Ovary (tissue), 3 donors: Measurements from ENCODE around the gene MDP1.

Source experiments
- CTCF ChIP-seq, 3 donors: fragments of 450-650 bp in 2 of 3; fragments of 200-600 bp in 1 of 3; IDR thresholded peaks; one replicate each; pipeline versions ENCODE4 v1.5.1 to v1.8.0; 2016 to 2022; ENCODE audit warnings: antibody characterized with exemption in 3 of 3, mild to moderate bottlenecking in 1 of 3
- EP300 ChIP-seq: sonication (generic); formaldehyde crosslinking; IDR thresholded peaks from one replicate; pipeline ENCODE4 v1.6.1; 2017; ENCODE audit warnings: antibody characterized with exemption
- POLR2A ChIP-seq: fragments of 450-650 bp; IDR thresholded peaks from one replicate; pipeline ENCODE4 v1.6.1; 2017; ENCODE audit warnings: antibody characterized with exemption, mild to moderate bottlenecking, moderate library complexity
- donor health status: DM: no; HTN: no; CAD: no.

GRCh38 chr14:24212924-24213865 is 2.7 kb downstream of the MDP1 start, which contains the start of gene CHMP4A:
- TF ChIP-seq CTCF (IDR thresholded peaks at IDR 0.05) = peak in 1 of 3 donors; percentile 22
- peak; percentile 92 for TF ChIP-seq POLR2A
- TF ChIP-seq EP300 = no peak
